Measurements from ENCODE around the gene KHDC1.
"Not testable (repeated sequence)": the region's sequence is repeated elsewhere in the genome, so short reads cannot be mapped to it uniquely, and the experiment has no call there.

The KHDC1 gene

GRCh38 chr6:73262671-73263569 lies at the start of gene KHDC1:
Gene KHDC1 (minus strand): TSS chr6:73263196. CDS start chr6:73242517, 20,679 bp downstream.
- peak; percentile 53 for DNase-seq

DNA sequence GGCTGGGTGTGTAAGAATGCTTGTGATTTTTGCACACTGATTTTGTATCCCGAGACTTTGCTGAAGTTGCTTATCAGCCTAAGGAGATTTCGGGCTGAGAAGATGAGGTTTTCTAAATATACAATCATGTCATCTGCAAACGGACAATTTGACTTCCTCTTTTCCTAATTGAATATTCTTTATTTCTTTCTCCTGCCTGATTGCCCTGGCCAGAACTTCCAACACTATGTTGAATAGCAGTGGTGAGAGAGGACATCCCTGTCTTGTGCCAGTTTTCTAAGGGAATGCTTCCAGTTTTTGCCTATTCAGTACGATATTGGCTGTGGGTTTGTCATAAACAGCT lies 47.5 kb upstream of the KHDC1 start:
- DNase-seq = not testable (repeated sequence)

DNA sequence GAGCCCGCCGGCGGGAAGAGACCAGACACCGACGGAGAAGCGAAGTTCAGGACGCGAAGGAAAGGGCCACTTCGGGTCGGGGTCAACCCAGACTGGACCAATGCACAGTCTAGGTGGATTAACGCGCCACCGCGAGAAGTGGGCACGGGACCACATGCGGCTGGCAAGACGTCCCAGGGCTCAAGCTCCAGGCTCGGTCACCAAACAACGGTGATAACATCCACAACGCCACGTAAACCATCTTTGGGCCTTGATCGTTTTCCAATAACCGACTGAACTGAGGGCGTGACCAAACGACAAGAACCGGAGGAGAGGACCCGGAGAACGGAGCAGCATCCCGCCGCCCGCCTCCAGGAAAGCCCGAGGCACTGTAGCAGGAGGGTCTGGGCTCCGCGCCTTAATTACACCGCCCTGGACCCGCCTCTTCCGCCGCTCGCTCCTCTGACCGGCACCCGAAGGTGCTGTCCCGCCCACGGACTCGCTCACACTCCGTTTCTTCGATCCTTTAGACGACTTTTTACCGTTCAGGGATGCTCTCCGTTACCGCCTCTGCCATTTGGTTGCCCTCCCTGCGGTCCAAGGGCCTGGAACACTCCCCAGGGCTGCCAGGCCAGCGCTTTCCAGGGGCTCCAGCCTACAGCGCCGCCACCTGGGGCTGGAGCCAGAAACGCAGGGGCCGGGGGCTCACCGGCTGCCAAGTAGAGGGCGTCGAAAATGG lies 46.9 kb upstream of the KHDC1 start:
- DNase-seq = peak; percentile 62

GRCh38 chr6:73309535-73309784 lies 46.5 kb upstream of the KHDC1 start:
- DNase-seq = no peak

DNA sequence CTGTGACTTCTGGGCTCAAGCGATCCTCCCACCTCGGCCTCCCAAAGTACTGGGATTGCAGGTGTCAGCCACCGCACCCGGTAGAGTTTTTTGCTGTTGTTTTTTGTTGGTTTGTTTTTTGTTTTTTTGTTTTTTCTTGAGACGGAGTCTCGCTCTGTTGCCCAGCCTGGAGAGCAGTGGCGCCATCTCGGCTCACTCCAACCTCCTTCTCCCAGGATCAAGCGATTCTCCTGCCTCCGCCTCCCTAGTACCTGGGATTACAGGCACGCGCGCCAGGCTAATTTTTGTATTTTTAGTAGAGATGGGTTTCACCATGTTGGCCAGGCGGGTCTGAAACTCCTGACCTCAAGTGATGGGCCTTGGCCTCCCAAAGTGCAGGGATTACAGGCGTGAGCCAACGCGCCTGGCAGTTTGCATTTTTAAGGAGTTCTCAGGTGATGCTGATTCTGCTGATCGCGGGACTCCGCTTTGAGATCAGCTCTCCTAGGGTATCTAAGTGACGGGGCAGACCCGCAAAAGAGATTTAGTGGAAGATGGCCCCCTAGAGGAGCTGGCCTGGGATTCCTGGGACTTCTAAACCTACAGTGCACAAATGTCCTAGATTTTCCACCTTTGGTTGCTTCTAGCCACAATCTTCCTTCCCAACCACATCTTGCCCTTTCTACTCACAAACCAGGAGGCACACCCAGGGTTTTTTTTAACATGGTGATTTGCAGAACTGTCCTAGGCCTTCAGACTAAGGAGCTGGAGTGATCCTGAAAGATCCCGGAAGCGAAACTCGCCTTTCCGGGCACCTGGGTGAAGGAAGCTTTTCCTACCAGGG lies 45.9 kb upstream of the KHDC1 start:
- no peak for DNase-seq

GRCh38 chr6:73303773-73304172 lies 40.8 kb upstream of the KHDC1 start:
- not testable (repeated sequence) for DNase-seq

- DNase-seq = no peak
Observed at GRCh38 chr6:73302339-73302738, 39.3 kb upstream of the KHDC1 start.

DNA sequence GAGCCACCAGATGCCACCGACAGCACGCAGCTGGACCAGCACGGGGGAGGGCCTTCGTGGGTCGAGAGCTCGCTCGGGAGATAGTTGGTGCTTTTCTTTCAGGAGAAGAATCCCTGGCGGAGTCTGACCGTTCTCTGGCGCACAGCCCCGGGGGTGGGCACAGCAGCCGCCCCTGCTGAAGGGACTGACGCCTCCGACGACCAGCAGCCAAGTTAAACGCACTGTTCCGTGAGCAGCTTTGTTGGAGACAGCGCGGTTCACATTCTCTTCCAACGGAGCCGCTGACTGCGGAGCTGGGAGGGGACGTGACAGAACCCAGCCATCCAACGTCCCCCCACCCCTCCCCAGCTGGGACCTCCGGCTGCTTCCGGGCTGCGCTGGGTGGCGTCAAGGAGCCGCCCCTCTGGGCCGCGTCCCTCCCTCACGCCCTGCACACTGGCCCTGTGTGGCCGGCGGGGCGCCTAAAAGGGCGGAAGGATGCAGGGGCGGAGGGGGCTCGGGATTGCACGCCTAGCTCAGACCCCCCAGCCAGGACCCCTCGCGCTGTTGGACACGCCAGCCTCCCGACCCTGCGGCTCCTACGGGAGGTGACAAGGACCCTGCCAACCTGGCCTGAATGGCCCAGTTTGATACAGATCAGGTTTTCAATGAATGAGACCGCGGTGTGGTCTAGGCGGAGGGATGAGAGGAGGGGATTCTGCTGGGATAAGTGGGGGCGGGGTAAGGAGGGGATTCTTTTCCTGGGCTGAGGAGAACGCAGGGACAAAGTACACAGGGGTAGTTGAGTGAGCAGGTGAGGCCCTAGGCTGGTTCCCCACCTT lies 36.4 kb upstream of the KHDC1 start:
- DNase-seq = no peak

- DNase-seq = no peak
Observed at GRCh38 chr6:73293331-73293730, 30.3 kb upstream of the KHDC1 start.

GRCh38 chr6:73290435-73290834 lies 27.4 kb upstream of the KHDC1 start:
- DNase-seq = no peak

DNA sequence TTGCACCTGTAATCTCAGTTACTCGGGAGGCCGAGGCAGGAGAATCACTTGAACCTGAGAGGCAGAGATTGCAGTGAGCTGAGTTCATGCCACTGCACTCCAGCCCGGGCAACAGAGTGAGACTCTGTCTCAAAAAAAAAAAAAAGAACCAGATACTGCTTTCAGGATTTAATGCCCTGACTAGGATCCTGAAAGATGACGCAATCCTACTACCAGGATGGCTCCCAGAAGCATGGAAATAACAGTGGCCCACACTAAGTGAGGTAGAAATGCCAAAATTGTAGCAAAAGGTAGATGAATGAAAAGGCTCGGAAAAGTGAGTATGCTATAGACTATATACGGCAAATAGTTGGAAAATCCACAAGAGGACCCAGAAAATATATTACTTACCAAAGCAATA lies 23.8 kb upstream of the KHDC1 start:
- no peak for DNase-seq

DNA sequence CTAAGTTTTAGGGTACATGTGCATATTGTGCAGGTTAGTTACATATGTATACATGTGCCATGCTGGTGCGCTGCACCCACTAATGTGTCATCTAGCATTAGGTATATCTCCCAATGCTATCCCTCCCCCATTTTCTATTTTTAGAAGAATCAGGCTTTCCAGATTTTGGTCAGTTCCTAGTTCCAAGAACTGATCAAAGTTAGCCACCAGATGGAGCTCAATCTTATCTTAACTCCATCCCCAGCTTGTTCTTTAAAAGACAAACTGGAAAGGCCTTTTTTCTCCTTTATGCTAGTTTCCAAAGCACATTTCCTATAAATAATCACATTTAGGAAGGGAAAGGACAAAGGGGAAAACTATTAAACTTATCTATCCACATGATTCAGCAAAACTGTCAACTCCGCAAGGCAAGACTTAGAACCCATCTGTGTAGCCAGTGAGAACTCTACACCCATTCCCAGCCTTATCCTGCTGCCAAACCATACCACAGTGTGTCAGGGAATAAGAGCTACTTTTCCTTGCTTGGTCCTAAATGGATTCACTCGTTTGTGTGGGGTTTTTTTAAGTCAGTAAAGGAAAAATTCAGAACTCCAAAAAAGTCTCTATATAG lies 22.8 kb upstream of the KHDC1 start:
- peak; percentile 9 for DNase-seq

- DNase-seq = no peak
Observed at GRCh38 chr6:73282871-73283270, 19.9 kb upstream of the KHDC1 start.

DNA sequence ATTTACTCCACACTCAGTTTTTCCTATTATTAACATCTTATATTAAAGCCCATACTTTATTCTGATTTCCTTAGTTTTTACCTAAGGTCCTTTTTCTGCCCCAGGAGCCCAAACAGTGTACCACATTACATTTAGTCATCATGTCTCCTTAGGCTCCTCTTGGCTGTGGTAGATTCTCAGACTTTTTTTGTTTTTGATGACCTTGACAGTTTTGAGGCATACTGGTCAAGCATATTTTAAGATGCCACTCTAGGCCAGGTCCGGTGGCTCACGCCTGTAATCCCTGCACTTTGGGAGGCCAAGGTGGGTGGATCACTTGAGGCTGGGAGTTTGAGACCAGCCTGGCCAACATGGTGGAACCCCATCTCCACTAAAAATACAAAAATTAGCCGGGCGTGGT lies 18.7 kb upstream of the KHDC1 start:
- not testable (repeated sequence) for DNase-seq

DNA sequence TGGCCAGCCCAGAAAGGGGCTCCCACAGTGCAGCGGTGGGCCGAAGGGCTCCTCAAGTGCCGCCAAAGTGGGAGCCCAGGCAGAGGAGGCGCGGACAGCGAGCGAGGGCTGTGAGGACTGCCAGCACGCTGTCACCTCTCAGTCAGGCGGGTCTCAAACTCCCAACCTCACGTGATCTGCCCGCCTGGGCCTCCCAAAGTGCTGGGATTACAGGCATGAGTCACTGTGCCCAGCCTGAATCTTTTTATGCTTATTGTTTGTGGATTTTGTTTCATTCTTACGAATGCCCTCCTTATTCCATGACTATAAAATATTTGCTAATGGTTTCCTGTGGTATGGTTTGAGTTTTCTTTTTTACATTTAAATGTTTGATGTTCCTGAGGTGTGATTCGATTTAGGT lies 6.3 kb upstream of the KHDC1 start:
- not testable (repeated sequence) for DNase-seq

DNA sequence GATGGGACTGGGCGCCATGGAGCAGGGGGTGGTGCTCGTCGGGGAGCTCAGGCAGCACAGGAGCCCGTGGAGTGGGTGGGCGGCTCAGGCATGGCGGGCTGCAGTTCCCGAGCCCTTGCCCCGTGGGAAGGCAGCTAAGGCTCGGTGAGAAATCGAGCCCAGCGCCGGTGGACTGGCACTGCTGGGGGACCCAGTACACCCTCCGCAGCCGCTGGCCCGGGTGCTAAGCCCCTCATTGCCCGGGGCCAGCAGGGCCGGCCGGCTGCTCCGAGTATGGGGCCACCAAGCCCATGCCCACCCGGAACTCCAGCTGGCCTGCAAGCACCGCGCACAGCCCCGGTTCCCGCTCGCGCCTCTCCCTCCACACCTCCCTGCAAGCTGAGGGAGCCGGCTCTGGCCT lies 5.9 kb upstream of the KHDC1 start:
- DNase-seq = not testable (repeated sequence)

DNA sequence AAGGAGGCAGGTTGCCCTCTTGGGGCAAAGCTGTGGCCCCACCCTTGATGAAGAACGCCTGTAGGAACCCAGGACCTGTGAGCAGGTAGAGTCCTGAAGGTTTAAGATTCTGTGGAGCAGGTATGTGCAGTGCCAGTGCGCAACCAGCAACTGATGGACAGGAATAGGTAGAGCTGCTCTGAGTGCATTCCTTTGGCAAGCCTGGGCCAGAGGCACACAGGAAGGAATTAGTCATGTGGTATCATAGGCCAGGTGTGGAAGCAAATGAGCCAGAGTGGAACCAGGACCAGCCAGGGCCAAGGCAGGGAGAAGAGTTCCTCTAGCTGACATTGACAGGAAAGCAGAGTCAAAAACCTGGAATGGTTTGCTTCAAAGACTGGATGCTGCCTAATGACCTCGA lies 1.4 kb upstream of the KHDC1 start:
- no peak for DNase-seq

GRCh38 chr6:73263570-73263909 lies 544 bp upstream of the KHDC1 start:
- DNase-seq = no peak

DNA sequence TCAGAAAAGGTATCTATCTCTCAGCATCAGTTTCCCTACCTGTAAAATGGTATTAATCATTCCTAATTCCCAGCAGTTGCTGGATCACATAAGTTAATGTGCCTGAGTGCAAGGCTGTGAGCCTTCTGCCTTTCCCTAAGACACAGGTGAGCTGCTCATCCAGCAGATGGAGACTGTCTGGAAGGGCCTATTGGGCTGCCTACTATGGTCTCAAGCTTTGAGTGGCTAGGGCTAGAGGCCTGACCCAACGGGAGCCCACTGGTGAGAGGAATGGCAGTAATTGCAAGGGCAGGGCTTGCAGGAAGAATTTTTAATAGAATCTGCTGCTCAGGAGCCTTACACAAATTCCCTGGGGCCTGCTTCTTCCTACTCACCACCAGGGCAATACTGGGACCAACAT lies 4.3 kb downstream of the KHDC1 start:
- DNase-seq = no peak

DNA sequence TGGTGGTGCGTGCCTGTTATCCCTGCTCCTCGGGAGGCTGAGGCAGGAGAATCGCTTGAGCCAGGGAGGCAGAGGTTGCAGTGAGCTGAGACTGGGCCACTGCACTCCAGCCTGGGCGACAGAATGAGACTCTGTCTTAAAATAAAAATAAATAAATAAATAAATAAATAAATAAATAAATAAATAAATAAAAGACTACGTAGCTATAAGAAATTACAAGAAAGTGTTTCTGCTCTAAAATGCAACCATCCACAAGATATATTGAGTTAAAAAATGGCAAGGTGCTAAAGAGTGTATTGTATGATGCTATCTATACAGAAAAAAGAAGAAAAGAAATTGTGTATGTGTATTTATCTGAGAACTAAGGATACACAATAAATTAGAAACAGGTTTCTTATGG lies 8.7 kb downstream of the KHDC1 start:
- not testable (repeated sequence) for DNase-seq

GRCh38 chr6:73252703-73253102 lies 10.3 kb downstream of the KHDC1 start:
- no peak for DNase-seq

DNA sequence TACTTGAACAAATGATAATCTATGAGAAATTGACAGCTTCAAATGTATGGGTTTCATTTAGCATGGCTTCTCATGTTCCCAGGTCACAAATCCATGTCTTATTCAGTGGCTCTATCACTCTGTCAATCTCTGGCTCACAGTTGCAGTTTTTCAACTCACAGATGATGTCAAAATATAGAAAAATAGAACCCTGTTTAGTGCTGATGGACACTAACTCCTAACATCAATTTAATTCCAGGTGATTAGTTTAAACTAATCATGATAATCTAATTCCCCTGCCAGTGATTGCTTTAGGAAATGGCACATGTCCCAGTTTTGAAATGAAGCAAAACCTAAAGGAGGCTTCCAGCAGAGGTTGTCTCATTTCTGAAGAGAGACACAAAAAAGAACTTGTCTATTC lies 13.0 kb downstream of the KHDC1 start:
- DNase-seq = no peak
